ENCODE measurements around the gene CNGA3.

The CNGA3 gene

GRCh38 chr2:98329549-98329948 lies 16.7 kb upstream of the CNGA3 start:
- DNase-seq (ENCODE audit: low spot score): no peak

- no peak for DNase-seq (ENCODE audit: low spot score)
These were observed 13.3 kb upstream of the CNGA3 start for GRCh38 chr2:98332989-98333388.

- DNase-seq (ENCODE audit: low spot score): no peak
These were observed 12.3 kb upstream of the CNGA3 start for GRCh38 chr2:98333922-98334321.

GRCh38 chr2:98334439-98335078 lies 11.7 kb upstream of the CNGA3 start:
- DNase-seq (ENCODE audit: low spot score): no peak

- no peak for DNase-seq (ENCODE audit: low spot score)
These were observed 11.0 kb upstream of the CNGA3 start for GRCh38 chr2:98335271-98335670.

- DNase-seq (ENCODE audit: low spot score): no peak
These were observed 5.0 kb upstream of the CNGA3 start for GRCh38 chr2:98341241-98341640.

- no peak for DNase-seq (ENCODE audit: low spot score)
These were observed 3.0 kb upstream of the CNGA3 start for GRCh38 chr2:98343285-98343684.

- no peak for DNase-seq (ENCODE audit: low spot score)
These were observed 1.2 kb downstream of the CNGA3 start for GRCh38 chr2:98347298-98348065.

- peak; percentile 9 for DNase-seq (ENCODE audit: low spot score)
These were observed 1.9 kb downstream of the CNGA3 start for GRCh38 chr2:98348066-98348561.

GRCh38 chr2:98350411-98350810 lies 4.2 kb downstream of the CNGA3 start:
- DNase-seq (ENCODE audit: low spot score): no peak

GRCh38 chr2:98355881-98356280 lies 9.6 kb downstream of the CNGA3 start:
- no peak for DNase-seq (ENCODE audit: low spot score)

- DNase-seq (ENCODE audit: low spot score): no peak
These were observed 10.5 kb downstream of the CNGA3 start for GRCh38 chr2:98356729-98357128.

- no peak for DNase-seq (ENCODE audit: low spot score)
These were observed 11.6 kb downstream of the CNGA3 start for GRCh38 chr2:98357849-98358248.

GRCh38 chr2:98359986-98360385 lies 13.7 kb downstream of the CNGA3 start:
- no peak for DNase-seq (ENCODE audit: low spot score)

- no peak for DNase-seq (ENCODE audit: low spot score)
These were observed 21.5 kb downstream of the CNGA3 start for GRCh38 chr2:98367721-98368120.

GRCh38 chr2:98369710-98370239 lies 23.5 kb downstream of the CNGA3 start:
- no peak for DNase-seq (ENCODE audit: low spot score)

GRCh38 chr2:98372121-98372520 lies 25.9 kb downstream of the CNGA3 start:
- DNase-seq (ENCODE audit: low spot score): no peak

GRCh38 chr2:98372579-98372978 lies 26.3 kb downstream of the CNGA3 start:
- DNase-seq (ENCODE audit: low spot score): no peak

GRCh38 chr2:98374286-98374685 lies 28.0 kb downstream of the CNGA3 start:
- no peak for DNase-seq (ENCODE audit: low spot score)

- DNase-seq (ENCODE audit: low spot score): no peak
These were observed 28.8 kb downstream of the CNGA3 start for GRCh38 chr2:98374958-98375570.

- DNase-seq (ENCODE audit: low spot score): no peak
These were observed 30.1 kb downstream of the CNGA3 start for GRCh38 chr2:98376301-98376910.

GRCh38 chr2:98376996-98377395 lies 30.7 kb downstream of the CNGA3 start:
- no peak for DNase-seq (ENCODE audit: low spot score)
